Glutamatergic neuron (in vitro differentiated cells): Measurements from ENCODE around the gene GMPR. TPM values are rescaled to one million over a fixed set of nuclear protein-coding genes. Genes with fewer than 3 reads are reported as not detected.

Experiments used
- DNase-seq: peaks from one replicate; pipeline ENCODE4 v3.0.0; 2022
- H3K27ac Mint-ChIP-seq: one replicate; pipeline ENCODE4 v1.8.0; 2020; ENCODE audit warnings: mild to moderate bottlenecking, mixed read lengths, inconsistent platforms; ENCODE audit not compliant: unreplicated experiment
- H3K27me3 Mint-ChIP-seq: one replicate; pipeline ENCODE4 v1.8.0; 2020; ENCODE audit warnings: mild to moderate bottlenecking, moderate library complexity, mixed read lengths, inconsistent platforms; ENCODE audit not compliant: unreplicated experiment
- H3K36me3 Mint-ChIP-seq: one replicate; pipeline ENCODE4 v1.8.0; 2020; ENCODE audit warnings: mild to moderate bottlenecking, mixed read lengths, inconsistent platforms; ENCODE audit not compliant: unreplicated experiment
- H3K4me1 Mint-ChIP-seq: one replicate; pipeline ENCODE4 v1.8.0; 2020; ENCODE audit warnings: mild to moderate bottlenecking, low read depth, mixed read lengths, inconsistent platforms; ENCODE audit not compliant: unreplicated experiment
- H3K4me3 Mint-ChIP-seq: one replicate; pipeline ENCODE4 v1.8.0; 2020; ENCODE audit warnings: mild to moderate bottlenecking, mixed read lengths, inconsistent platforms; ENCODE audit not compliant: unreplicated experiment
- H3K9me3 Mint-ChIP-seq: one replicate; pipeline ENCODE4 v1.8.0; 2020; ENCODE audit warnings: mild to moderate bottlenecking, moderate library complexity, mixed read lengths, inconsistent platforms; ENCODE audit not compliant: unreplicated experiment
- CTCF ChIP-seq: fragments of 200-600 bp; sonication (generic); IDR thresholded peaks from one replicate; pipeline ENCODE4 v1.5.0; 2021; ENCODE audit not compliant: partially characterized antibody, unreplicated experiment
- total RNA-seq: library from RNA; stranded (reverse); fragmentation: NEBNext Ultra II Directional; extraction: Animal tissue kit (Norgen Biotek cat#: 25700); gene quantifications from one replicate; pipeline ENCODE4 v1.2.1, GENCODE V29; 2021; ENCODE audit not compliant: unreplicated experiment

The GMPR gene
- total RNA-seq, 1 donor from 2014 or later, result 5.0 TPM

- peaks cover 27% of the 10 kb centered on the region for H3K4me1 Mint-ChIP-seq
- no peak for TF ChIP-seq CTCF
- DNase-seq, result peak; percentile 32
- H3K9me3 Mint-ChIP-seq, result peaks cover 12% of the 10 kb centered on the region
- peak overlapping the region; percentile 21 for H3K4me3 Mint-ChIP-seq
- peaks cover 5% of the 10 kb centered on the region for H3K27me3 Mint-ChIP-seq
- H3K27ac Mint-ChIP-seq, result peak overlapping the region; percentile 88
- H3K36me3 Mint-ChIP-seq, result no peaks in the 10 kb centered on the region
Observed at GRCh38 chr6:16205377-16206144, 32.8 kb upstream of the GMPR start.

GRCh38 chr6:16206595-16207037 lies 31.8 kb upstream of the GMPR start:
- TF ChIP-seq CTCF, result peak; percentile 97
- no peak overlapping the region for H3K4me3 Mint-ChIP-seq
- peak; percentile 57 for DNase-seq
- peaks cover 23% of the 10 kb centered on the region for H3K4me1 Mint-ChIP-seq
- peaks cover 12% of the 10 kb centered on the region for H3K9me3 Mint-ChIP-seq
- peaks cover 5% of the 10 kb centered on the region for H3K27me3 Mint-ChIP-seq
- H3K36me3 Mint-ChIP-seq, result no peaks in the 10 kb centered on the region
- H3K27ac Mint-ChIP-seq, result peak overlapping the region; percentile 88

GRCh38 chr6:16208989-16209388 lies 29.4 kb upstream of the GMPR start:
- Mint-ChIP-seq H3K9me3 (peaks cover 15% of the 10 kb centered on the region), H3K36me3 (no peaks in the 10 kb centered on the region), H3K4me1 (peaks cover 23% of the 10 kb centered on the region), H3K4me3 (no peak overlapping the region), H3K27me3 (peaks cover 5% of the 10 kb centered on the region), H3K27ac (no peak overlapping the region)
- no peak for TF ChIP-seq CTCF
- DNase-seq, result no peak

GRCh38 chr6:16209539-16209938 lies 28.8 kb upstream of the GMPR start:
- H3K4me3 Mint-ChIP-seq, result no peak overlapping the region
- peaks cover 15% of the 10 kb centered on the region for H3K9me3 Mint-ChIP-seq
- H3K36me3 Mint-ChIP-seq, result no peaks in the 10 kb centered on the region
- no peak for TF ChIP-seq CTCF
- H3K27ac Mint-ChIP-seq, result peak overlapping the region; percentile 1
- peaks cover 5% of the 10 kb centered on the region for H3K27me3 Mint-ChIP-seq
- DNase-seq, result no peak
- peaks cover 23% of the 10 kb centered on the region for H3K4me1 Mint-ChIP-seq

DNA sequence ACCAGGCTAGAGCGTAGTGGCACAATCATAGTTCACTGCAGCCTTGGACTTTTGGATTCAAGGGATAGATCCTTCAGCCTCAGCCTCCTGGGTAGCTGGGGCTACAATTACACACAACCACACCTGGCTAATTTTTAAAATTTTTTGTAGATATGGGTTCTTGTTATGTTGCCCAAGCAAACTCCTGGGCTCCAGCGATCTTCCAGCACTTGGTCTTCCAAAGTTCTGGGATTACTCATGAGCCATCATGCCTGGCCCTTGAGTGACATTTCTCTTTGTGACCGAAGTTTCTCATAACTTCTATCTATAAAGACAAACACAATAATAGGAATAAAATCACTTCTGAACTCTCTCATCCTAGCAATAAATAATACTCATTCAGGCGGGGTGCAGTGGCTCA lies 26.1 kb upstream of the GMPR start:
- H3K4me3 Mint-ChIP-seq, result no peak overlapping the region
- peaks cover 7% of the 10 kb centered on the region for H3K4me1 Mint-ChIP-seq
- no peaks in the 10 kb centered on the region for H3K36me3 Mint-ChIP-seq
- no peak for DNase-seq
- H3K27ac Mint-ChIP-seq, result no peak overlapping the region
- H3K9me3 Mint-ChIP-seq, result peaks cover 7% of the 10 kb centered on the region
- no peak for TF ChIP-seq CTCF
- H3K27me3 Mint-ChIP-seq, result peaks cover 5% of the 10 kb centered on the region
